Endodermal cell (in vitro differentiated cells): ENCODE results near the gene ALDH9A1. TPM values are rescaled to one million over a fixed set of nuclear protein-coding genes. Genes with fewer than 3 reads are reported as not detected.

Source experiments
- DNase-seq: peaks from one replicate; pipeline ENCODE4 v3.0.0-alpha.2; 2017
- H3K27ac ChIP-seq: 2 replicates; pipeline ENCODE4 v1.5.1; 2013; ENCODE audit warnings: mild to moderate bottlenecking, low read depth, low read length, moderate library complexity
- H3K27me3 ChIP-seq: 2 replicates; pipeline ENCODE4 v1.6.1; 2013; ENCODE audit warnings: mild to moderate bottlenecking, low read length, moderate library complexity; ENCODE audit not compliant: insufficient read depth, control insufficient read depth, poor library complexity, severe bottlenecking
- H3K36me3 ChIP-seq: 2 replicates; pipeline ENCODE4 v1.7.0; 2013; ENCODE audit warnings: mild to moderate bottlenecking, low read length, moderate library complexity; ENCODE audit not compliant: control insufficient read depth, insufficient read depth
- H3K4me1 ChIP-seq: one replicate; pipeline ENCODE4 v1.7.0; 2013; ENCODE audit warnings: low read length; ENCODE audit not compliant: control insufficient read depth, insufficient read depth
- H3K4me3 ChIP-seq: 2 replicates; pipeline ENCODE4 v1.5.1; 2013; ENCODE audit warnings: mild to moderate bottlenecking, low read length, moderate library complexity
- H3K9ac ChIP-seq: 2 replicates; pipeline ENCODE4 v1.6.1; 2013; ENCODE audit warnings: mild to moderate bottlenecking, low read length, moderate library complexity; ENCODE audit not compliant: poor library complexity, severe bottlenecking; ENCODE audit errors: extremely low read depth
- H3K9me3 ChIP-seq: 2 replicates; pipeline ENCODE4 v1.6.1; 2013; ENCODE audit warnings: mild to moderate bottlenecking, low read length, moderate library complexity; ENCODE audit not compliant: control insufficient read depth
- H3K27ac Mint-ChIP-seq: 2 replicates; pipeline ENCODE4 v1.8.0; 2020; ENCODE audit warnings: mixed read lengths
- H3K27me3 Mint-ChIP-seq: 2 replicates; pipeline ENCODE4 v1.8.0; 2021; ENCODE audit warnings: mild to moderate bottlenecking, mixed read lengths; ENCODE audit not compliant: insufficient read depth
- H3K36me3 Mint-ChIP-seq: 2 replicates; pipeline ENCODE4 v1.8.0; 2020; ENCODE audit warnings: low read depth, mixed read lengths
- H3K4me1 Mint-ChIP-seq: 2 replicates; pipeline ENCODE4 v1.8.0; 2020; ENCODE audit warnings: mixed read lengths
- H3K4me3 Mint-ChIP-seq: 2 replicates; pipeline ENCODE4 v1.8.0; 2020; ENCODE audit warnings: mild to moderate bottlenecking, moderate library complexity, mixed read lengths
- H3K9me3 Mint-ChIP-seq: 2 replicates; pipeline ENCODE4 v1.8.0; 2020; ENCODE audit warnings: mild to moderate bottlenecking, mixed read lengths
- WGBS, 2 experiments: methylation state at CpG; one replicate each; pipeline versions ENCODE4 v1.1.5 to v1.1.7; 2013; ENCODE audit warnings: missing lambda C conversion rate in 2 of 2, mixed read lengths in 1 of 2; ENCODE audit not compliant: insufficient coverage in 1 of 2, insufficient read length in 1 of 2; 5-methylcytosine and 5-hydroxymethylcytosine counted together
- total RNA-seq, 2 donors: library from RNA; stranded (reverse); fragmentation: NEBNext Ultra II Directional in 1 of 2; extraction: Animal tissue kit (Norgen Biotek cat#: 25700) in 1 of 2; gene quantifications; 2 replicates in 1 of 2; 3 replicates in 1 of 2; pipeline ENCODE4 v1.2.1, GENCODE V29; 2021
- TF ChIP-seq, protein P1 (sequence below): fragments of 200-600 bp; sonication (generic); conservative IDR thresholded peaks from 2 replicates; pipeline ENCODE4 v1.5.0; 2021; ENCODE audit warnings: antibody characterized with exemption, mild to moderate bottlenecking

Gene ALDH9A1
- total RNA-seq, 2 donors from 2014 or later, result 47.6 to 52.2 TPM

DNA sequence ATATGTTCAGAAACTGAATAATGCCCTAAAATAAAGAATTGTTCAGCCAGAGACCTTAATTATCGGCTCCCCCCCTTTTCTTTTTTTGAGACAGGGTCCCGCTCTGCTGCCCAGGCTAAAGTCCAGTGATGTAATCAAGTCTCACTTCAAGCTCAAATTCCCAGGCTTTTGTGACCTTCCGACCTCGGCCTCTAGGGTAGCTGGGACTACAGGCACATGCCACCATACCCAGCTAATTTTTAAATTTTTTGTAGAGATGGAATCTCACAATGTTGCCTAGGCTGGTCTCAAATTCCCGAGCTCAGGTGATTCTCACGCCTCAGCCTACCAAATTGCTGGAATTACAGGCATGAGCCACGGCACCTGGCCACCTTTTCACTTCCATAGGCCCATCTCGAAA lies 43.8 kb upstream of the ALDH9A1 start:
- Mint-ChIP-seq H3K27me3 (no peaks in the 10 kb centered on the region), H3K9me3 (no peaks in the 10 kb centered on the region), H3K4me3 (no peak overlapping the region), H3K36me3 (peaks cover 51% of the 10 kb centered on the region), H3K4me1 (peaks cover 2% of the 10 kb centered on the region), H3K27ac (no peak overlapping the region)
- H3K4me3 ChIP-seq, result no peak overlapping the region
- H3K9me3 ChIP-seq, result no peaks in the 10 kb centered on the region
- H3K4me1 ChIP-seq, result no peaks in the 10 kb centered on the region
- H3K27me3 ChIP-seq, result no peaks in the 10 kb centered on the region
- H3K36me3 ChIP-seq, result peaks cover 55% of the 10 kb centered on the region
- WGBS, 2 experiments, result 91 to 96% methylated on average over 6 to 8 of the region's 8 CpGs
- DNase-seq, result no peak
- no peak overlapping the region for H3K9ac ChIP-seq
- TF ChIP-seq, protein P1, sequence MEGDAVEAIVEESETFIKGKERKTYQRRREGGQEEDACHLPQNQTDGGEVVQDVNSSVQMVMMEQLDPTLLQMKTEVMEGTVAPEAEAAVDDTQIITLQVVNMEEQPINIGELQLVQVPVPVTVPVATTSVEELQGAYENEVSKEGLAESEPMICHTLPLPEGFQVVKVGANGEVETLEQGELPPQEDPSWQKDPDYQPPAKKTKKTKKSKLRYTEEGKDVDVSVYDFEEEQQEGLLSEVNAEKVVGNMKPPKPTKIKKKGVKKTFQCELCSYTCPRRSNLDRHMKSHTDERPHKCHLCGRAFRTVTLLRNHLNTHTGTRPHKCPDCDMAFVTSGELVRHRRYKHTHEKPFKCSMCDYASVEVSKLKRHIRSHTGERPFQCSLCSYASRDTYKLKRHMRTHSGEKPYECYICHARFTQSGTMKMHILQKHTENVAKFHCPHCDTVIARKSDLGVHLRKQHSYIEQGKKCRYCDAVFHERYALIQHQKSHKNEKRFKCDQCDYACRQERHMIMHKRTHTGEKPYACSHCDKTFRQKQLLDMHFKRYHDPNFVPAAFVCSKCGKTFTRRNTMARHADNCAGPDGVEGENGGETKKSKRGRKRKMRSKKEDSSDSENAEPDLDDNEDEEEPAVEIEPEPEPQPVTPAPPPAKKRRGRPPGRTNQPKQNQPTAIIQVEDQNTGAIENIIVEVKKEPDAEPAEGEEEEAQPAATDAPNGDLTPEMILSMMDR, result peak; percentile 49
- H3K27ac ChIP-seq, result no peak overlapping the region

DNA sequence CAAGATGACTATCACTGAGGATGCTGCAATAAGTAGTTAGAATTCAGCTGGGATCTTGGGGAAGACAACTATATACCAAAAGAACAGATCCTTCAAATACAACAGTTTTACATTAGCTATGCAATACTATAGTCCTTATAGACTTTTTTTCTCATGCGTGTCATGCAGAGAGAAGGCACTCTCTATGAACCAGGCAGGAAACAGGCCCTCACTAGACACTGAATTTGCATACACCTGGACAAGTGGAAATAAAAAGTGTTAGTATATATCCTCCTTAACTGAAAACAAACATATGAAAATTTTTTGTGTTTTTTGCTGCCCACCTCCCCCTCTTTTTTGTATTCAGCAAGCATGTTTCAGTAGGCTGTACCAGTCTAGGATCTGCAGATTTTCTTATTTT lies 40.4 kb upstream of the ALDH9A1 start:
- Histone ChIP-seq H3K4me1 (no peaks in the 10 kb centered on the region), H3K27ac (no peak overlapping the region), H3K9ac (no peak overlapping the region), H3K9me3 (no peaks in the 10 kb centered on the region), H3K36me3 (peaks cover 43% of the 10 kb centered on the region), H3K27me3 (no peaks in the 10 kb centered on the region), H3K4me3 (no peak overlapping the region)
- 94 to 100% methylated on average over 1 of the region's 1 CpG for WGBS, 2 experiments
- TF ChIP-seq, protein P1, result no peak
- H3K36me3 Mint-ChIP-seq, result peaks cover 49% of the 10 kb centered on the region
- peaks cover 2% of the 10 kb centered on the region for H3K4me1 Mint-ChIP-seq
- no peak overlapping the region for H3K4me3 Mint-ChIP-seq
- H3K27me3 Mint-ChIP-seq, result no peaks in the 10 kb centered on the region
- no peaks in the 10 kb centered on the region for H3K9me3 Mint-ChIP-seq
- H3K27ac Mint-ChIP-seq, result no peak overlapping the region
- no peak for DNase-seq

DNA sequence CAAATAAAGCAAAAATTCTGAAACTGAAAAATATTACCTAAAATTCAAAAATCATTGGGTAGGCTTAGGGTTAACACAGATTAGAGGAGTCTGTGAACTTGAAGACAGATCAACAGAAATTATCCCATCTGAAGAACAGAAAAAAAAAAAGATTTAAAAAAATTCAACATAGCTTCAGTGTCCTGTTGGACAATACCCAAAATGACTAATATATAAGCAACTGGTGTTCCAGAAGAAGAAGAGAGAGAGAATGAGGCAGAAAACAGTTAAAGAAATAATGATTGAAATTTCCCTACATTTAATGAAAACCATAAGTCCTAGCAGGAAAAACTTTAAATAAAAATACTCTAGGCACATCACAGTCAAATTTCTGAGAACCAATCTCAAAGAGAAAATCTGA lies 38.8 kb upstream of the ALDH9A1 start:
- H3K4me3 Mint-ChIP-seq, result no peak overlapping the region
- peak overlapping the region; percentile 77 for H3K27ac Mint-ChIP-seq
- no peak overlapping the region for H3K9ac ChIP-seq
- no peak for DNase-seq
- no peak overlapping the region for H3K4me3 ChIP-seq
- H3K9me3 Mint-ChIP-seq, result no peaks in the 10 kb centered on the region
- no peaks in the 10 kb centered on the region for H3K9me3 ChIP-seq
- TF ChIP-seq, protein P1, result no peak
- no peaks in the 10 kb centered on the region for H3K27me3 Mint-ChIP-seq
- H3K36me3 ChIP-seq, result peaks cover 38% of the 10 kb centered on the region
- no peaks in the 10 kb centered on the region for H3K4me1 ChIP-seq
- H3K4me1 Mint-ChIP-seq, result peaks cover 2% of the 10 kb centered on the region
- H3K27me3 ChIP-seq, result no peaks in the 10 kb centered on the region
- peaks cover 44% of the 10 kb centered on the region for H3K36me3 Mint-ChIP-seq
- H3K27ac ChIP-seq, result no peak overlapping the region
